Kidney (tissue), 14 donors: Measurements from ENCODE around the gene SH3GL3. TPM values are rescaled to one million over a fixed set of nuclear protein-coding genes. Genes with fewer than 3 reads are reported as not detected.

Experiments
- DNase-seq, 5 donors: peaks; one replicate each; pipeline ENCODE4 v3.0.0-alpha.2; 2013 to 2020
- FAIRE-seq: peaks from 2 replicates; lab custom pipeline; 2012; peaks lifted over from hg19 to GRCh38; lab: Jason Lieb, UNC
- H3K27ac ChIP-seq, 2 donors: one replicate each; pipeline ENCODE4 v1.7.0; 2013; ENCODE audit warnings: low read depth in 2 of 2, low read length in 2 of 2, inconsistent platforms in 1 of 2
- H3K27me3 ChIP-seq: one replicate; pipeline ENCODE4 v1.7.1; 2013; ENCODE audit warnings: low read length, inconsistent platforms; ENCODE audit not compliant: control insufficient read depth, insufficient read depth
- H3K36me3 ChIP-seq, 3 donors: one replicate each; pipeline versions ENCODE4 v1.7.0 to v1.7.1; 2013; ENCODE audit warnings: low read length in 3 of 3, control low read depth in 1 of 3, inconsistent platforms in 1 of 3; ENCODE audit not compliant: insufficient read depth in 3 of 3, control insufficient read depth in 2 of 3
- H3K4me1 ChIP-seq, 3 donors: one replicate each; pipeline versions ENCODE4 v1.7.0 to v1.7.1; 2013; ENCODE audit warnings: low read length in 3 of 3, inconsistent platforms in 1 of 3, low read depth in 1 of 3; ENCODE audit not compliant: control insufficient read depth in 2 of 3, insufficient read depth in 2 of 3
- H3K4me3 ChIP-seq, 3 donors: one replicate each; pipeline versions ENCODE4 v1.7.0 to v1.8.1; 2013; ENCODE audit warnings: low read length in 3 of 3, control low read depth in 1 of 3, inconsistent platforms in 1 of 3
- H3K9ac ChIP-seq, 3 donors: one replicate each; pipeline versions ENCODE4 v1.7.0 to v1.7.1; 2013; ENCODE audit warnings: low read length in 3 of 3, control low read depth in 1 of 3, inconsistent platforms in 1 of 3
- H3K9me3 ChIP-seq, 3 donors: one replicate each; pipeline versions ENCODE4 v1.7.0 to v1.7.1; 2013; ENCODE audit warnings: low read length in 3 of 3, control low read depth in 1 of 3, inconsistent platforms in 1 of 3; ENCODE audit not compliant: control insufficient read depth in 2 of 3, insufficient read depth in 1 of 3
- intact Hi-C: fragments of 100-400 bp; cut with DNase I; formaldehyde crosslinking; loops from one replicate; pipeline ENCODE4 v1.11.1; 2022
- polyA plus RNA-seq: library from polyadenylated mRNA; stranded (reverse); fragments of 350-450 nt; fragmentation: Illumina TruSeq; extraction: RNeasy Lipid Tissue Mini Kit (QIAGEN cat#74804); gene quantifications from one replicate; pipeline ENCODE4 v1.2.3, GENCODE V29; 2014; ENCODE audit warnings: low read depth, low replicate concordance; ENCODE audit not compliant: insufficient read depth
- total RNA-seq: library from RNA; stranded (reverse); fragmentation: NEBNext Ultra II Directional; extraction: Animal tissue kit (Norgen Biotek cat#: 25700); gene quantifications from one replicate; pipeline ENCODE4 v1.2.1, GENCODE V29; 2021
- TF ChIP-seq, protein P1 (sequence below): IDR thresholded peaks from 3 replicates; pipeline ENCODE4 v1.5.1; 2012; ENCODE audit warnings: mild to moderate bottlenecking, moderate library complexity, borderline replicate concordance; ENCODE audit not compliant: insufficient read depth; ENCODE audit errors: extremely low read depth
- donor health status: control.
- donor health status: control.
- donor health status: control.
- donor health status: control.
- donor health status: control.
- donor health status: DM: yes; HTN: yes; CAD: no.
- donor health status: Normal renal cell carcinoma (clear cell type).

SH3GL3 gene
- total and polyA plus RNA-seq, 2 donors from 2014 or later: 0.47 TPM; not detected in 1

DNA sequence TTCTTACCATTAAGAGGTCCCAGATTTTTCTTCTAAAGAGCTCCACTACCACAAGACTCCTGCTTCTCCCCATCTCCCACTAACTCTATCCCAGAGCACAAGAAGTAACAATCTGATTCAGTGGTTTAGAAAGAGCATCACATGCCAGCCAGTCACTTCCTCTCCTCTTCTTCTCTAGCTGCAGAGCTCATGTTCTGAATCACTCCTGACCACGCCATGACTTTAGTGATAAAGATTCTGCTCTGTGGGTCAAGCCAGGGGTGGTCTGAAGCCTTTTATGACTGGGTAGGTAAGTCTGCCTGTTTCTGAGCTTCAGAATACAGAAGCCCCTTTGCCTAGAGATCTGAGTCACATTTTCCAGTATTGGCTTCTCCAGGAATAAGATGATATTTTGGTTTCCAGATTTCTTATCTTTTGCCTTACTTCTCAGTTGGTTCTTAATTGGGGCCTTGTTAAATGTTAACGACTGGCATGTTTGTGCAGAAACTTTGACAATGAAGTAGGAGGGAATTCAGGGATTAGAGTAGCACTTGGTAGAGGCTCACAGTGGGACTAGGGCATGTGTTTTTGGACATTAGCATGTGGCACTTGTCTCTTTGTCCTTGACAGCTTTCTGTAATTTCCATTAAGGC is 179.1 kb downstream of the SH3GL3 start:
- no peak for FAIRE-seq

DNA sequence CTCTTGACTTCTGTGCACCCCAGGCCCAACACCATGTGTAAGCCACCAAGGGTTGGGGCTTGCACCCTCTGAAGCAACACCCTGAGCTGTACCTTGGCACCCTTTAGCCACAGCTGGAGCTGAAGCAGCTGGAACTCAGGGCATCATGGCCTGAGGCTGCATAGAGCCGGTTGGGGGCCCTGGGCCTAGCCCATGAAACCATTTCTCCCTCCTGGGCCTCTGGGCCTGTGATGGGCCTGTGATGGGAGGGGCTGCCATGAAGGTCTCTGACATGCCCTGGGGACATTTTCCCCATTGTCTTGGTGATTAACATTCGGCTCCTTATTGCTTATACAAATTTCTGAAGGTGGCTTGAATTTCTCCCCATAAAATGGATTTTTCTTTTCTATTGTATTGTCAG is 184.4 kb downstream of the SH3GL3 start:
- no peak for DNase-seq
- H3K4me1 ChIP-seq: no peaks in the 10 kb centered on the region
- no peaks in the 10 kb centered on the region for H3K9me3 ChIP-seq
- FAIRE-seq: no peak
- intact Hi-C loops: no loop called here
- no peak overlapping the region for H3K4me3 ChIP-seq
- H3K36me3 ChIP-seq: no peaks in the 10 kb centered on the region
- H3K9ac ChIP-seq: no peak overlapping the region
- TF ChIP-seq, protein P1, sequence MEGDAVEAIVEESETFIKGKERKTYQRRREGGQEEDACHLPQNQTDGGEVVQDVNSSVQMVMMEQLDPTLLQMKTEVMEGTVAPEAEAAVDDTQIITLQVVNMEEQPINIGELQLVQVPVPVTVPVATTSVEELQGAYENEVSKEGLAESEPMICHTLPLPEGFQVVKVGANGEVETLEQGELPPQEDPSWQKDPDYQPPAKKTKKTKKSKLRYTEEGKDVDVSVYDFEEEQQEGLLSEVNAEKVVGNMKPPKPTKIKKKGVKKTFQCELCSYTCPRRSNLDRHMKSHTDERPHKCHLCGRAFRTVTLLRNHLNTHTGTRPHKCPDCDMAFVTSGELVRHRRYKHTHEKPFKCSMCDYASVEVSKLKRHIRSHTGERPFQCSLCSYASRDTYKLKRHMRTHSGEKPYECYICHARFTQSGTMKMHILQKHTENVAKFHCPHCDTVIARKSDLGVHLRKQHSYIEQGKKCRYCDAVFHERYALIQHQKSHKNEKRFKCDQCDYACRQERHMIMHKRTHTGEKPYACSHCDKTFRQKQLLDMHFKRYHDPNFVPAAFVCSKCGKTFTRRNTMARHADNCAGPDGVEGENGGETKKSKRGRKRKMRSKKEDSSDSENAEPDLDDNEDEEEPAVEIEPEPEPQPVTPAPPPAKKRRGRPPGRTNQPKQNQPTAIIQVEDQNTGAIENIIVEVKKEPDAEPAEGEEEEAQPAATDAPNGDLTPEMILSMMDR: no peak
- no peaks in the 10 kb centered on the region for H3K27me3 ChIP-seq
- H3K27ac ChIP-seq: no peak overlapping the region

More for the DNA sequence above, 179.1 kb downstream of the SH3GL3 start:
- TF ChIP-seq, protein P1: no peak
- H3K4me1 ChIP-seq: no peaks in the 10 kb centered on the region
- no peaks in the 10 kb centered on the region for H3K9me3 ChIP-seq
- intact Hi-C loops: no loop called here
- no peaks in the 10 kb centered on the region for H3K36me3 ChIP-seq
- no peak overlapping the region for H3K27ac ChIP-seq
- H3K27me3 ChIP-seq: no peaks in the 10 kb centered on the region
- no peak overlapping the region for H3K9ac ChIP-seq
- H3K4me3 ChIP-seq: no peak overlapping the region
- no peak for DNase-seq

DNA sequence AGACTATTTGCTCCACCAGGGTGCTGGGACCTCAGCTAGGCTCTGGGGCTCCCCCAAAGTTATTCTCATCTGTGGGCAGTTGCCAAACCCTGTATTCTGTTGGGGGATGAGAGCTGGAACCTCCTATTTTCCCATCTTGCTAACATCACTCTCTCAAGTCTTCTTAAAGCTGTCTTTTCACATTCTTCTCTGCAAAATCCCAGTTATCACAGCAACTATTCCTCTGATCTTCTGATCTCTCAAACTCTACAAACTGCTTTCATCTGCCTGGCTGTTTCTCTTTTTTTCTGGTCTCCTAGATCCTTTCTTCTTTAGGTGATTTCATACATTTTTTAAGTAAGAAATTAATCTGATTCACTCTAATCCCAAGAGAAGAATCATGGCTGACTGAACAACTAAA is 196.1 kb downstream of the SH3GL3 start:
- Histone ChIP-seq H3K9me3 (no peaks in the 10 kb centered on the region), H3K36me3 (no peaks in the 10 kb centered on the region), H3K27ac (no peak overlapping the region), H3K27me3 (no peaks in the 10 kb centered on the region), H3K4me3 (no peak overlapping the region), H3K4me1 (no peaks in the 10 kb centered on the region), H3K9ac (no peak overlapping the region)
- intact Hi-C loops: no loop called here
- FAIRE-seq (no peak), DNase-seq (no peak)
- TF ChIP-seq, protein P1: no peak

DNA sequence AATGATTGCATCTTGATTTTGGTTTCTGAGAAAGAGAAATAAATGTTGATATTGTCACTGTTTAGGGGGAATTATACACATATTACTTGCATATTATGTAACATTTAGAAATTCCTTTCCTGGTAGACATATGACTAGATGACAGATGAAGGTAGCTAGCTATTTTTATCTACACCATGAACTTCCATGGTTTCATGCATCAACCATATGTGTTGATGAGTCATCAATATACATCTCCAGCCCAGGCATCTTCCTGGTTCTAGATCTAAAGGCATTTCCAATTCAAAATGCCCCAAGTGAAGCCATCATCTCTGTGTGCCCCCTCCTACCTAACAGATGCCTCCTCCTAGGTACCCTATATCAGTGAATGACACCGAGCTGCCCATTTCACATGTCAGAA is 197.3 kb downstream of the SH3GL3 start:
- Histone ChIP-seq H3K36me3 (no peaks in the 10 kb centered on the region), H3K9me3 (no peaks in the 10 kb centered on the region), H3K27ac (no peak overlapping the region), H3K4me3 (no peak overlapping the region), H3K4me1 (no peaks in the 10 kb centered on the region), H3K9ac (no peak overlapping the region), H3K27me3 (no peaks in the 10 kb centered on the region)
- TF ChIP-seq, protein P1: no peak
- intact Hi-C loops: no loop called here
- no peak for DNase-seq
- FAIRE-seq: no peak
